CD4-positive, alpha-beta memory T cell (primary cell): ENCODE results near the gene IFITM10. TPM values are rescaled to one million over a fixed set of nuclear protein-coding genes. Genes with fewer than 3 reads are reported as not detected.

Experiments
- CTCF ChIA-PET: fragments of 350-600 bp; sonication (Branson Sonifier 250); formaldehyde crosslinking; loops from one replicate; lab custom pipeline; 2021; ENCODE audit warnings: inconsistent platforms; ENCODE audit not compliant: partially characterized antibody; lab: Charles Lee
- POLR2A ChIA-PET: fragments of 350-600 bp; sonication (Branson Sonifier 250); formaldehyde crosslinking; loops from one replicate; lab custom pipeline; 2021; ENCODE audit not compliant: partially characterized antibody; lab: Charles Lee
- DNase-seq, 5 donors: peaks; one replicate each; pipeline versions ENCODE4 v3.0.0 to v3.0.0-alpha.2; 2020 to 2022; ENCODE audit warnings: mixed read lengths in 1 of 5
- H3K27ac ChIP-seq: one replicate; pipeline ENCODE4 v1.7.0; 2013; ENCODE audit warnings: low read depth, low read length
- H3K27me3 ChIP-seq: 2 replicates; pipeline ENCODE4 v1.7.0; 2013; ENCODE audit warnings: mild to moderate bottlenecking, low read length, moderate library complexity; ENCODE audit not compliant: insufficient read depth
- H3K36me3 ChIP-seq: 2 replicates; pipeline ENCODE4 v1.7.0; 2013; ENCODE audit warnings: mild to moderate bottlenecking, low read length, moderate library complexity; ENCODE audit not compliant: insufficient read depth
- H3K4me1 ChIP-seq: 2 replicates; pipeline ENCODE4 v1.7.0; 2013; ENCODE audit warnings: mild to moderate bottlenecking, low read length, moderate library complexity; ENCODE audit not compliant: insufficient read depth
- H3K4me3 ChIP-seq, 2 donors: one replicate each; pipeline ENCODE4 v1.7.0; 2013; ENCODE audit warnings: low read length in 2 of 2, mild to moderate bottlenecking in 1 of 2
- H3K9me3 ChIP-seq, 2 donors: one replicate each; pipeline ENCODE4 v1.7.0; 2013; ENCODE audit warnings: low read length in 2 of 2, control low read depth in 1 of 2; ENCODE audit not compliant: control insufficient read depth in 1 of 2
- H3K27ac Mint-ChIP-seq, 7 donors: one replicate each; pipeline ENCODE4 v1.8.0; 2020 to 2021; ENCODE audit warnings: mixed read lengths in 7 of 7, mild to moderate bottlenecking in 6 of 7, inconsistent platforms in 3 of 7, moderate library complexity in 3 of 7
- H3K27me3 Mint-ChIP-seq, 2 donors: one replicate each; pipeline ENCODE4 v1.8.0; 2020 to 2021; ENCODE audit warnings: mixed read lengths in 2 of 2
- H3K36me3 Mint-ChIP-seq, 2 donors: one replicate each; pipeline ENCODE4 v1.8.0; 2020 to 2021; ENCODE audit warnings: mixed read lengths in 2 of 2, inconsistent platforms in 1 of 2, mild to moderate bottlenecking in 1 of 2
- H3K4me1 Mint-ChIP-seq, 4 donors: one replicate each; pipeline ENCODE4 v1.8.0; 2020 to 2021; ENCODE audit warnings: mixed read lengths in 4 of 4, mild to moderate bottlenecking in 1 of 4
- H3K4me3 Mint-ChIP-seq, 8 donors: one replicate each; pipeline ENCODE4 v1.8.0; 2020 to 2021; ENCODE audit warnings: mixed read lengths in 8 of 8, mild to moderate bottlenecking in 7 of 8, moderate library complexity in 6 of 8, inconsistent platforms in 3 of 8
- H3K9me3 Mint-ChIP-seq, 8 donors: one replicate each; pipeline ENCODE4 v1.8.0; 2020 to 2021; ENCODE audit warnings: mixed read lengths in 8 of 8, mild to moderate bottlenecking in 5 of 8, inconsistent platforms in 3 of 8, moderate library complexity in 1 of 8
- intact Hi-C: fragments of 100-400 bp; cut with micrococcal nuclease; formaldehyde crosslinking; loops from one replicate; pipeline ENCODE4 v1.15.1; 2023
- polyA plus RNA-seq, 2 donors: library from polyadenylated mRNA; unstranded; fragments of 300-500 nt; fragmentation: Illumina TruSeq; gene quantifications; one replicate each; pipeline ENCODE4 v1.2.3, GENCODE V29; 2021
- total RNA-seq, 2 experiments: library from RNA; stranded (reverse); gene quantifications; one replicate each; pipeline ENCODE4 v1.2.3, GENCODE V29; 2021

Gene IFITM10
- total and polyA plus RNA-seq, 4 experiments from 2014 or later = 1.6 to 1.8 TPM; not detected in 2

DNA sequence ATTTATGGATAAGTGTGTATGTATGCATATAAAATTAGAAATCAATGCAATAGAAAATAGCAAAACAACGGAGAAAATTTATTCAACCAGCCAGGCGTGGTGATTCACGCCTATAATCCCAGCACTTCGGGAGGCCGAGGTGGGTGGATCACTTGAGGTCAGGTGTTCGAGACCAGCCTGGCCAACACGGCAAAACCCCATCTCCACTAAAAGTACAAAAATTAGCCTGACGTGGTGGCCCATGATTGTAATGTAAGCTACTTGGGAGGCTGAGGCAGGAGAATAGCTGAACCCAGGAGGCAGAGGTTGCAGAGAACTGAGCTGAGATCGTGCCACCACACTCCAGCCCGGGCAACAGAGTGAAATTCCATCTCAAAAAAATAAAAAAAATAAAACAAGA lies 47.9 kb downstream of the IFITM10 start:
- Histone ChIP-seq H3K9me3 (no peaks in the 10 kb centered on the region), H3K27ac (no peak overlapping the region), H3K4me1 (no peaks in the 10 kb centered on the region), H3K27me3 (no peaks in the 10 kb centered on the region), H3K36me3 (no peaks in the 10 kb centered on the region), H3K4me3 (no peak overlapping the region)
- no peak for DNase-seq
- Mint-ChIP-seq H3K27me3 (peaks cover 0 to 18% of the 10 kb centered on the region in 2 donors), H3K4me1 (peaks cover 0 to 14% (median 10%) of the 10 kb centered on the region in 4 donors), H3K9me3 (peaks cover 3 to 11% (median 10%) of the 10 kb centered on the region in 8 donors), H3K36me3 (peaks cover 0 to 4% of the 10 kb centered on the region in 2 donors), H3K27ac (no peak overlapping the region), H3K4me3 (no peak overlapping the region)
- intact Hi-C loops = no loop called here
- ChIA-PET CTCF (interaction anchor here (2.3 to 5.2 kb wide), 3 partner anchors 11 to 298 kb away, joined by 6 to 32 read pairs (median 12); partner anchors contain the start of gene SYT8), POLR2A (no interaction called here)

DNA sequence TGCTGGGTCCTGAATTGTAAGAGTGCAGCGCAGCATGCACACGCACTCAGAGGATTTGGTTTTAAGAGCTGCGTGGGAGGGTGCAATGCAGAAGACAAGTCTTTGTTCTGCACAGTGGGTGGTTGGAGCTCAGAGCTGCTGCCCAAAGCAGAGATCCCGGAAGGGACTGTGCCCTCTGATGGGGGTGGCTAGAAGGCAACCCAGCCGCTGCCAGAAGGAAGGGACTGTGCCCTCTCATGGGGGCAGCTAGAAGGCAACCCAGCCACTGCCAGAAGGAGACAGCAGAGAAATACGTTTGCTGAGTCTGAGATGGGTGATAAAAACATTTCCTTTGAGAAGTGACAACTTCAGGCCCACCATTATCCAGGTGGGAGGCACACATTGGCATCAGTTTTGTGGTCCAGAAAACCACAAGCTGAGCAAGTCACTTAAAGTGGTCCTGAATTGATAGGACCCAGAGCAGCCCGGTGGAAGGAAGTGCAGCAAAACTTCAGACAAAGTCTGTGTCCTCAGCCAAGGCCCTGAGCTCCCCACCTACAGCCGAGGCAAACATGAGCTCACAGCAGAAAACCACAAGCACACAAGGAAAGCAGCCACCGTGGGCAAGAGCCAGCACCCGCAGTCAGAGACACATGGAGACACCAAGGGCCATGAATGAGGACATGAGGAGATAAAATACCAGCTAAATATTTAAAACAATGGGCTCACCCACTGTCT lies 49.1 kb downstream of the IFITM10 start:
- H3K36me3 Mint-ChIP-seq = peaks cover 0 to 4% of the 10 kb centered on the region in 2 donors
- DNase-seq = no peak
- peaks cover 0 to 14% (median 10%) of the 10 kb centered on the region in 4 donors for H3K4me1 Mint-ChIP-seq
- Histone ChIP-seq H3K36me3 (no peaks in the 10 kb centered on the region), H3K4me1 (no peaks in the 10 kb centered on the region), H3K27me3 (no peaks in the 10 kb centered on the region), H3K27ac (no peak overlapping the region), H3K4me3 (no peak overlapping the region), H3K9me3 (no peaks in the 10 kb centered on the region)
- H3K4me3 Mint-ChIP-seq = peak overlapping the region in 1 of 8 donors; percentile 31
- ChIA-PET POLR2A (no interaction called here), CTCF (interaction anchor here (1.1 to 5.2 kb wide), 5 partner anchors 9 to 299 kb away, joined by 3 to 32 read pairs (median 6); partner anchors contain the start of gene SYT8)
- peaks cover 3 to 11% (median 10%) of the 10 kb centered on the region in 8 donors for H3K9me3 Mint-ChIP-seq
- H3K27me3 Mint-ChIP-seq = peaks cover 2 to 18% of the 10 kb centered on the region in 2 donors
- peak overlapping the region in 3 of 7 donors; percentile 7 to 69 (median 16) for H3K27ac Mint-ChIP-seq
- intact Hi-C loops = no loop called here

DNA sequence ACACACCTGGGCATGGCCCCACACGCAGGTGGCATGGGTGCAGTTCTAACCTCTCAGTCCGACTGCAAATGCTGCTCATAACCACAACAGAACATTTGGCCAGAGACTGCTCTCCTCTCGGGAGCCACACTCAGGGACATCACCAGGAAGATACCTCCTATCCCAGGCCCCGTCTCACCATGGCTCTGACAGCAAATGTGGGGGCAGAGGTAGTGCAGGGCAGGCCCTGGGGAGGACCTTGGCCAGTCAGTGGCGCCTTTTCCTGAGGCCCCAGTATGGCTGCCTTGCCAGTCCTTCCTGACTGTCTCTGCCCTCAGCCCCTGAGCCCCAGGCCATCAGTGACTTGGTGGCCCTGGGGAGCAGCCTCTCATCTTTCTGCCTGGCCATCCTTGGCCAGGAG lies 50.6 kb downstream of the IFITM10 start:
- peaks cover 9 to 21% of the 10 kb centered on the region in 2 donors for H3K27me3 Mint-ChIP-seq

GRCh38 chr11:1696608-1697570 lies 53.5 kb downstream of the IFITM10 start, which contains the start of gene KRTAP5-6:
Gene KRTAP5-6 (plus strand): TSS chr11:1697195. CDS start chr11:1697246, 51 bp downstream.
- DNase-seq = no peak
- H3K4me1 ChIP-seq = peaks cover 11% of the 10 kb centered on the region
- H3K27ac Mint-ChIP-seq = peak within 1 kb of the TSS in 1 of 7 donors; percentile 42

More for the DNA sequence above, 50.6 kb downstream of the IFITM10 start:
- no peaks in the 10 kb centered on the region for H3K27me3 ChIP-seq
- Mint-ChIP-seq H3K27ac (no peak overlapping the region), H3K4me1 (peaks cover 0 to 14% (median 8%) of the 10 kb centered on the region in 4 donors), H3K9me3 (peaks cover 3 to 11% (median 10%) of the 10 kb centered on the region in 8 donors), H3K4me3 (peak overlapping the region in 1 of 8 donors; percentile 54), H3K36me3 (peaks cover 0 to 4% of the 10 kb centered on the region in 2 donors)
- no peak overlapping the region for H3K27ac ChIP-seq
- ChIA-PET CTCF (interaction anchor here (2.6 to 5.2 kb wide), 2 partner anchors 134 to 301 kb away, joined by 6 to 32 read pairs; partner anchors contain the start of gene SYT8), POLR2A (no interaction called here)
- no peaks in the 10 kb centered on the region for H3K4me1 ChIP-seq
- intact Hi-C loops = loop anchor here (10.0 kb wide), 1 partner anchor 185 kb away; no protein-coding TSS in a partner anchor
- DNase-seq = no peak
- no peak overlapping the region for H3K4me3 ChIP-seq
- no peaks in the 10 kb centered on the region for H3K9me3 ChIP-seq
- H3K36me3 ChIP-seq = no peaks in the 10 kb centered on the region

DNA sequence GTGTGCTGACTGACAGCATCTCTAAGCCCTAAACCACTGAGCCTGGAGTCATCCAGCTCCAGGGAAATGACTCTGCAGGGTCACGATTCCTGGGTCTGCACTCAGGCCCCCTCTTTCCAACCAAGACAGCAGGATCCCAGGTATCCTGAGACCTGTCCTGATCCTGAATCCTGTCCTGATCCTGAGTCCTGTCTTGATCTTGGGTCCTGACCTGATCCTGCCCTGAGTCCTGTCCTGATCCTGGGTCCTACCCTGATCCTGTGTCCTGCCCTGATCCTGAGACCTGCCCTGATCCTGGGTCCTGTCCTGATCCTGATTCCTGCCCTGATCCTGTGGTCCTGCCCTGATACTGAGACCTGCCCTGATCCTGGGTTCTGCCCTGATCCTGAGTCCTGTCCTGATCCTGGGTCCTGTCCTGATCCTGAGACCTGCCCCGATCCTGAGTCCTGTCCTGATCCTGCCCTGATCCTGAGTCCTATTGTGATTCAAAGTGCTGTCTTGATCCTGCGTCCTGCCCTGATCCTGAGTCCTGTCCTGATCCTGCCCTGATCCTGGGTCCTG lies 54.8 kb downstream of the IFITM10 start:
- CTCF ChIA-PET = interaction anchor here (2.6 to 5.6 kb wide), 6 partner anchors 12 to 456 kb away, joined by 9 to 351 read pairs (median 38); partner anchors contain the start of gene SYT8
- Mint-ChIP-seq H3K9me3 (peaks cover 0 to 3% (median 0%) of the 10 kb centered on the region in 8 donors), H3K27ac (no peak overlapping the region), H3K4me3 (peak overlapping the region in 1 of 8 donors; percentile 8), H3K4me1 (peaks cover 4 to 12% (median 5%) of the 10 kb centered on the region in 4 donors), H3K27me3 (peaks cover 12 to 22% of the 10 kb centered on the region in 2 donors), H3K36me3 (no peaks in the 10 kb centered on the region)
- Histone ChIP-seq H3K4me3 (no peak overlapping the region), H3K27me3 (peaks cover 4% of the 10 kb centered on the region), H3K9me3 (no peaks in the 10 kb centered on the region), H3K4me1 (peaks cover 11% of the 10 kb centered on the region), H3K36me3 (no peaks in the 10 kb centered on the region), H3K27ac (no peak overlapping the region)
- no peak for DNase-seq
- POLR2A ChIA-PET = no interaction called here
- intact Hi-C loops = loop anchor here (10.0 kb wide), 1 partner anchor 189 kb away; no protein-coding TSS in a partner anchor

More at GRCh38 chr11:1696608-1697570, 53.5 kb downstream of the IFITM10 start, which contains the start of gene KRTAP5-6:
- ChIA-PET POLR2A (no interaction called here), CTCF (interaction anchor here (1.0 to 2.2 kb wide), 2 partner anchors 44 to 136 kb away, joined by 3 to 10 read pairs; no protein-coding TSS in a partner anchor)
- H3K27ac ChIP-seq = no peak within 1 kb of the TSS
- H3K27me3 ChIP-seq = peaks cover under 1% of the 10 kb centered on the region
- intact Hi-C loops = loop anchor here (10.0 kb wide), 1 partner anchor 188 kb away; no protein-coding TSS in a partner anchor
- H3K9me3 Mint-ChIP-seq = peaks cover 2 to 11% (median 6%) of the 10 kb centered on the region in 8 donors
- H3K36me3 Mint-ChIP-seq = peaks cover 0 to 4% of the 10 kb centered on the region in 2 donors
- H3K4me3 ChIP-seq = no peak within 1 kb of the TSS
- H3K4me1 Mint-ChIP-seq = peaks cover 5 to 22% (median 11%) of the 10 kb centered on the region in 4 donors
- H3K4me3 Mint-ChIP-seq = peak within 1 kb of the TSS in 1 of 8 donors; percentile 8
- H3K36me3 ChIP-seq = no peaks in the 10 kb centered on the region
- no peaks in the 10 kb centered on the region for H3K9me3 ChIP-seq
- peaks cover 12 to 25% of the 10 kb centered on the region in 2 donors for H3K27me3 Mint-ChIP-seq

DNA sequence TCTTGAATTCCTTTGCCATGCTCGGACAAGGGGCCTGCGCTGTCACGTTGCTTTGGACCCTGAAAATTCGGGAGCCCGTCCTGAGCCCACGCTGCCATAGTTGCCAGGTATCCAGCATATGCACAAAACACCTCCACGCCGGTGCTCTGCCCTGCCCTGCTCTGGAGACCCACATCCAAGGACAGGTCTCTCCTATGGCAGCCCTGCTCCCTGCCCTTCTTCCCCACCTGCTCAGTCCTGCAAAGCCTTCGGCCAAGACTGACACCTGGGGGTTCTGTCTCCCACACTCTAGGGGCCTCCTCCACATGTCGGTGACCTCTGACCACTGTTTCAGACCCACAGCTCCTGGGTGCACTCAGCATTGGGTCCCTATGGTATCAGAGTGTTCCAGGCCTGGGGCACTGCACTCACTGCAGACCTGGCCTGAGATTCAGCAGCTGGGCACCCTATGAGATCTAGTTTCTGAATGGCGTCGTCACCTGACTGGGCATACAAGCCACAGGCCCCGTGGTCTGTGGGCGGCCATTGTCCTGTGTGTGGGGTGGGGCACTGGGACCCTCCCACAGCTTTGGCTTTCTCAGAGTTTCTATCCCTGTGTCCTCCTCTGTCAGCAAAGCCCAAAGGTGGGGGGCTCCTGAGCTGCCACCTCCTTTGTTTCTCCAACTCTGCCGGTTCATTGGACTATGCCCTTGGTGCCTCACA lies 55.4 kb downstream of the IFITM10 start:
- Mint-ChIP-seq H3K27me3 (peaks cover 12 to 22% of the 10 kb centered on the region in 2 donors), H3K4me1 (peaks cover 3 to 9% (median 4%) of the 10 kb centered on the region in 4 donors), H3K36me3 (no peaks in the 10 kb centered on the region), H3K4me3 (peak overlapping the region in 2 of 8 donors; percentile 7 to 20), H3K27ac (peak overlapping the region in 1 of 7 donors; percentile 18), H3K9me3 (peaks cover 0 to 3% (median 0%) of the 10 kb centered on the region in 8 donors)
- Histone ChIP-seq H3K4me1 (peaks cover 11% of the 10 kb centered on the region), H3K4me3 (no peak overlapping the region), H3K36me3 (no peaks in the 10 kb centered on the region), H3K27me3 (peaks cover 4% of the 10 kb centered on the region), H3K9me3 (no peaks in the 10 kb centered on the region), H3K27ac (no peak overlapping the region)
- ChIA-PET POLR2A (interaction anchor here (1.6 to 2.0 kb wide), 2 partner anchors 139 to 306 kb away, joined by 7 to 25 read pairs; partner anchors contain the start of gene SYT8), CTCF (interaction anchor here (0.8 to 5.6 kb wide), 29 partner anchors 9 to 560 kb away, joined by 3 to 351 read pairs (median 6); partner anchors contain the start of gene SYT8)
- intact Hi-C loops = loop anchor here (1.0 to 10.0 kb wide), 2 partner anchors 137 to 190 kb away; no protein-coding TSS in a partner anchor
- DNase-seq = no peak
